GM12878 (cell line): ENCODE data around the gene ADCY5. TPM values are rescaled to one million over a fixed set of nuclear protein-coding genes. Genes with fewer than 3 reads are reported as not detected.

Source experiments
- ATAC-seq: fragments of 200-7000 bp; cut with Tn5 transposase; 3 replicates; pipeline ENCODE4 v1.9.1; 2020; ENCODE audit warnings: mild to moderate bottlenecking, moderate library complexity
- BruUV-seq: library from RNA; stranded (reverse); fragments of 400-500 nt; replicated peaks from 2 replicates; lab custom pipeline; 2021; lab: Mats Ljungman, UMichigan
- CTCF ChIA-PET: fragments of 300-600 bp; sonication (Branson Sonifier 250); formaldehyde crosslinking; extraction: SDS; loops from one replicate; lab custom pipeline; 2021; ENCODE audit warnings: inconsistent platforms; lab: Yijun Ruan, JAX
- POLR2A ChIA-PET: fragments of 350-600 bp; formaldehyde crosslinking; extraction: SDS; loops from one replicate; lab custom pipeline; 2021; ENCODE audit warnings: inconsistent platforms; lab: Charles Lee
- RAD21 ChIA-PET: fragments of 300-600 bp; sonication (Branson Sonifier 250); formaldehyde crosslinking; loops from one replicate; lab custom pipeline; 2023; ENCODE audit warnings: antibody characterized with exemption; ENCODE audit not compliant: unreplicated experiment; lab: Charles Lee
- SMC1A ChIA-PET: fragments of 300-600 bp; sonication (Branson Sonifier 250); formaldehyde crosslinking; loops from one replicate; lab custom pipeline; 2023; ENCODE audit not compliant: unreplicated experiment, uncharacterized antibody; lab: Charles Lee
- DNase-seq: peaks from one replicate; pipeline ENCODE4 v3.0.0-alpha.2; 2011; ENCODE audit warnings: low read depth, low spot score
- FAIRE-seq: peaks from 3 replicates; lab custom pipeline; 2011; peaks lifted over from hg19 to GRCh38; lab: Jason Lieb, UNC
- H2AFZ ChIP-seq: 2 replicates; pipeline ENCODE4 v1.6.0; 2011; ENCODE audit warnings: low read depth, low read length, control low read depth; ENCODE audit not compliant: control insufficient read depth
- H3K27ac ChIP-seq: 2 replicates; pipeline ENCODE4 v1.5.1; 2011; ENCODE audit warnings: control low read depth; ENCODE audit not compliant: control insufficient read depth, insufficient read depth
- H3K27me3 ChIP-seq, 2 experiments: replicated peaks in 1 of 2; 2 replicates each; pipeline versions ENCODE4 v1.6.0 to v1.6.1; 2011; ENCODE audit warnings: low read length in 1 of 2; ENCODE audit not compliant: control insufficient read depth in 2 of 2, insufficient read depth in 2 of 2
- H3K36me3 ChIP-seq, 2 experiments: 2 replicates each; pipeline ENCODE4 v1.5.1; 2011; ENCODE audit warnings: low read length in 1 of 2; ENCODE audit not compliant: control insufficient read depth in 2 of 2, insufficient read depth in 2 of 2
- H3K4me1 ChIP-seq: 2 replicates; pipeline ENCODE4 v1.6.1; 2011; ENCODE audit warnings: mild to moderate bottlenecking, low read length, moderate library complexity, mixed read lengths; ENCODE audit not compliant: control insufficient read depth, insufficient read depth
- H3K4me2 ChIP-seq: 2 replicates; pipeline ENCODE4 v1.6.0; 2011; ENCODE audit warnings: control low read depth; ENCODE audit not compliant: control insufficient read depth, insufficient read depth
- H3K4me3 ChIP-seq: fragments of 200-600 bp; sonication (generic); 2 replicates; pipeline ENCODE4 v1.5.1; 2016
- H3K79me2 ChIP-seq: 2 replicates; pipeline ENCODE4 v1.6.0; 2011; ENCODE audit warnings: low read length; ENCODE audit not compliant: control insufficient read depth, insufficient read depth
- H3K9ac ChIP-seq: 2 replicates; pipeline ENCODE4 v1.8.0; 2011; ENCODE audit warnings: low read length, control low read depth, mixed read lengths; ENCODE audit not compliant: control insufficient read depth, insufficient read depth
- H3K9me3 ChIP-seq: replicated peaks from 3 replicates; pipeline ENCODE4 v1.5.1; 2011; ENCODE audit warnings: mild to moderate bottlenecking, low read length; ENCODE audit not compliant: control insufficient read depth, insufficient read depth
- H4K20me1 ChIP-seq: 2 replicates; pipeline ENCODE4 v1.6.0; 2011; ENCODE audit not compliant: control insufficient read depth, insufficient read depth
- ASH2L ChIP-seq: fragments of 300-600, 200-600 bp; sonication (generic); IDR thresholded peaks from 2 replicates; pipeline ENCODE4 v1.6.1; 2017; ENCODE audit warnings: low read depth, mild to moderate bottlenecking, borderline replicate concordance
- BCL11A ChIP-seq: IDR thresholded peaks from 2 replicates; pipeline ENCODE4 v1.6.1; 2011; ENCODE audit warnings: low read depth, low read length
- CEBPZ ChIP-seq: fragments of 150-350 bp; IDR thresholded peaks from 2 replicates; pipeline ENCODE4 v1.6.1; 2016; ENCODE audit warnings: low read depth, low read length
- FOS ChIP-seq: IDR thresholded peaks from 3 replicates; pipeline ENCODE4 v1.6.1; 2011; ENCODE audit warnings: borderline replicate concordance; ENCODE audit not compliant: insufficient read length; ENCODE audit errors: extremely low read depth
- KLF5 ChIP-seq: fragments of 450-650 bp; IDR thresholded peaks from 2 replicates; pipeline ENCODE4 v1.6.1; 2014; ENCODE audit warnings: mild to moderate bottlenecking; ENCODE audit not compliant: partially characterized antibody
- NR2F1 ChIP-seq: fragments of 450-650 bp; conservative IDR thresholded peaks from 2 replicates; pipeline ENCODE4 v1.6.1; 2017; ENCODE audit warnings: mild to moderate bottlenecking
- PAX8 ChIP-seq: fragments of 450-650 bp; IDR thresholded peaks from 2 replicates; pipeline ENCODE4 v1.6.1; 2017; ENCODE audit warnings: mild to moderate bottlenecking, moderate library complexity
- POLR2AphosphoS2 ChIP-seq: IDR thresholded peaks from 2 replicates; pipeline ENCODE4 v1.6.1; 2011; ENCODE audit warnings: low read depth, mild to moderate bottlenecking, low read length, improper control_type of control experiment, moderate library complexity
- RBBP5 ChIP-seq: fragments of 200-600 bp; sonication (generic); conservative IDR thresholded peaks from 2 replicates; pipeline ENCODE4 v1.6.1; 2016
- RELB ChIP-seq: fragments of 450-650 bp; IDR thresholded peaks from 2 replicates; pipeline ENCODE4 v1.6.1; 2017; ENCODE audit warnings: low read depth, mild to moderate bottlenecking, moderate library complexity
- RFX5 ChIP-seq: IDR thresholded peaks from 2 replicates; pipeline ENCODE4 v1.6.1; 2011; ENCODE audit warnings: low read depth, low read length, improper control_type of control experiment
- SRF ChIP-seq, 2 experiments: IDR thresholded peaks; 2 replicates each; pipeline ENCODE4 v1.6.1; 2011; ENCODE audit warnings: low read depth in 2 of 2, low read length in 2 of 2, mild to moderate bottlenecking in 1 of 2, moderate library complexity in 1 of 2
- YY1 ChIP-seq: IDR thresholded peaks from 2 replicates; pipeline ENCODE4 v1.6.1; 2011; ENCODE audit warnings: low read depth, mild to moderate bottlenecking, low read length
- ZNF217 ChIP-seq: fragments of 450-650 bp; IDR thresholded peaks from 2 replicates; pipeline ENCODE4 v1.6.1; 2017; ENCODE audit warnings: antibody characterized with exemption, mild to moderate bottlenecking
- ZNF24 ChIP-seq: fragments of 450-650 bp; IDR thresholded peaks from 2 replicates; pipeline ENCODE4 v1.6.1; 2017; ENCODE audit warnings: antibody characterized with exemption, mild to moderate bottlenecking
- ZSCAN29 ChIP-seq: fragments of 450-650 bp; IDR thresholded peaks from 2 replicates; pipeline ENCODE4 v1.6.1; 2017; ENCODE audit warnings: mild to moderate bottlenecking, moderate library complexity
- WGBS: methylation state at CpG from one replicate; pipeline ENCODE4 v1.1.6; 2016; ENCODE audit warnings: low lambda C conversion rate; ENCODE audit not compliant: insufficient replicate concordance, insufficient coverage; ENCODE audit errors: missing lambda C conversion rate; 5-methylcytosine and 5-hydroxymethylcytosine counted together
- in situ Hi-C: fragments of 300-500 bp; cut with MboI; formaldehyde crosslinking; loops from 9 replicates; pipeline ENCODE4 v1.14.3; 2018; ENCODE audit warnings: mixed read lengths
- intact Hi-C: fragments of 100-400 bp; cut with micrococcal nuclease; formaldehyde crosslinking; loops from one replicate; pipeline ENCODE4 v1.14.2; 2022; ENCODE audit not compliant: unreplicated experiment
- polyA plus RNA-seq, 11 experiments: library from polyadenylated mRNA; depleted of rRNA in 4 of 11; unstranded in 6 of 11; stranded (reverse) in 5 of 11; fragments of >200 nt; fragmentation: Nextera tagmentation in 4 of 11; fragmentation: Illumina TruSeq in 1 of 11; extraction: Ambion mirVana in 4 of 11; extraction: Trizol in 1 of 11; gene quantifications; 1 replicate in 1 of 11; 2 replicates in 10 of 11; pipeline versions ENCODE4 v1.2.1 to v1.2.3, GENCODE V29; 2011 to 2016; ENCODE audit warnings: inconsistent platforms in 2 of 11, missing spikeins in 2 of 11, low read depth in 1 of 11
- total RNA-seq, 4 experiments: library from RNA; depleted of rRNA in 3 of 4; stranded (reverse); fragments of >200 nt in 3 of 4; fragmentation: Illumina TruSeq in 1 of 4; extraction: Trizol in 1 of 4; gene quantifications; 2 replicates each; pipeline versions ENCODE4 v1.2.1 to v1.2.3, GENCODE V29; 2013 to 2021

The ADCY5 gene
- total and polyA plus RNA-seq, 10 of the 15 experiments (the other 5 are each of a cell fraction or from before 2014, with no cell fraction given): under 0.01 to 0.24 (median 0.02) TPM; not detected in 4

GRCh38 chr3:123469323-123469995 lies 20.6 kb upstream of the ADCY5 start (continued):
- no peak for TF ChIP-seq KLF5
- TF ChIP-seq ZSCAN29: no peak
- TF ChIP-seq RELB: no peak
- no peak for TF ChIP-seq FOS
- no peak for TF ChIP-seq SRF (IDR thresholded peaks at IDR 0.05; ENCODE audit: low read depth in 2 of 2, low read length in 2 of 2)

GRCh38 chr3:123467046-123467445 lies 18.2 kb upstream of the ADCY5 start:
- Histone ChIP-seq H3K79me2 (no peaks in the 10 kb centered on the region), H2AFZ (no peak overlapping the region), H3K4me2 (no peak overlapping the region), H3K9ac (no peak overlapping the region), H3K9me3 (no peaks in the 10 kb centered on the region), H4K20me1 (no peaks in the 10 kb centered on the region), H3K4me1 (no peaks in the 10 kb centered on the region), H3K27ac (no peak overlapping the region), H3K27me3 (peaks cover 0 to 1% of the 10 kb centered on the region in 2 experiments; a peak in 3 of 4 replicates), H3K36me3 (no peaks in the 10 kb centered on the region), H3K4me3 (no peak overlapping the region)
- BruUV-seq: no TSS peak
- WGBS: 6% methylated on average over 5 of the region's 5 CpGs
- ChIA-PET CTCF (interaction anchor here (0.9 kb wide), 1 partner anchor 23 kb away, joined by 3 read pairs; no protein-coding TSS in a partner anchor), POLR2A (interaction anchor here (0.6 kb wide), 1 partner anchor 24 kb away, joined by 3 read pairs; no protein-coding TSS in a partner anchor), RAD21 (no interaction called here), SMC1A (no interaction called here)
- no peak for DNase-seq
- TF ChIP-seq ASH2L (no peak), ZNF24 (no peak), POLR2AphosphoS2 (no peak), BCL11A (no peak), YY1 (no peak), PAX8 (no peak), RFX5 (no peak), CEBPZ (no peak), NR2F1 (no peak), ZNF217 (no peak), RBBP5 (no peak)
- in situ Hi-C loops: no loop called here
- no peak for FAIRE-seq
- intact Hi-C loops: no loop called here
- no peak for ATAC-seq
